Smooth muscle cell (in vitro differentiated cells): ENCODE results near the gene MYH7. TPM values are rescaled to one million over a fixed set of nuclear protein-coding genes. Genes with fewer than 3 reads are reported as not detected.

Experiments
- DNase-seq: peaks from one replicate; lab custom pipeline; 2025; ENCODE audit not compliant: unreplicated experiment; lab: John Stamatoyannopoulos, UW
- H2AFZ ChIP-seq: fragments of 200-600 bp; sonication (generic); 2 replicates; pipeline ENCODE4 v1.6.0; 2016; ENCODE audit warnings: antibody characterized with exemption, low read depth, mild to moderate bottlenecking
- H3F3A ChIP-seq: fragments of 200-600 bp; sonication (generic); 2 replicates; pipeline ENCODE4 v1.6.0; 2017; ENCODE audit warnings: antibody characterized with exemption, low read depth
- H3K27ac ChIP-seq: fragments of 200-600 bp; sonication (generic); 2 replicates; pipeline ENCODE4 v1.5.1; 2016; ENCODE audit warnings: low read depth, mild to moderate bottlenecking
- H3K27me3 ChIP-seq: fragments of 200-600 bp; sonication (generic); 2 replicates; pipeline ENCODE4 v1.6.1; 2016; ENCODE audit warnings: low read depth, mild to moderate bottlenecking
- H3K36me3 ChIP-seq: fragments of 200-600 bp; sonication (generic); 2 replicates; pipeline ENCODE4 v1.5.1; 2016; ENCODE audit warnings: low read depth
- H3K4me1 ChIP-seq: fragments of 200-600 bp; sonication (generic); 2 replicates; pipeline ENCODE4 v1.5.1; 2016; ENCODE audit warnings: low read depth
- H3K4me2 ChIP-seq: fragments of 200-600 bp; sonication (generic); 2 replicates; pipeline ENCODE4 v1.6.0; 2016; ENCODE audit warnings: mild to moderate bottlenecking
- H3K4me3 ChIP-seq: fragments of 200-600 bp; sonication (generic); 2 replicates; pipeline ENCODE4 v1.5.1; 2016; ENCODE audit warnings: mild to moderate bottlenecking
- H3K79me2 ChIP-seq: fragments of 200-600 bp; sonication (generic); 2 replicates; pipeline ENCODE4 v1.6.0; 2016; ENCODE audit warnings: low read depth, mild to moderate bottlenecking
- H3K9ac ChIP-seq: fragments of 200-600 bp; sonication (generic); 2 replicates; pipeline ENCODE4 v1.6.0; 2016; ENCODE audit warnings: low read depth
- H3K9me3 ChIP-seq: fragments of 200-600 bp; sonication (generic); replicated peaks from 2 replicates; pipeline ENCODE4 v1.5.1; 2016; ENCODE audit warnings: low read depth
- H4K20me1 ChIP-seq: fragments of 200-600 bp; sonication (generic); 2 replicates; pipeline ENCODE4 v1.6.0; 2016; ENCODE audit warnings: low read depth
- CTCF ChIP-seq: fragments of 200-600 bp; sonication (generic); IDR thresholded peaks from 2 replicates; pipeline ENCODE4 v1.5.1; 2017; ENCODE audit warnings: borderline replicate concordance, mild to moderate bottlenecking, antibody characterized with exemption; ENCODE audit not compliant: insufficient read depth, poor library complexity, severe bottlenecking
- WGBS: methylation state at CpG from one replicate; pipeline ENCODE4 v1.1.7; 2016; ENCODE audit warnings: low lambda C conversion rate; 5-methylcytosine and 5-hydroxymethylcytosine counted together
- polyA plus RNA-seq: library from polyadenylated mRNA; unstranded; fragments of >200 nt; fragmentation: Nextera tagmentation; extraction: Ambion mirVana; gene quantifications from 2 replicates; pipeline ENCODE4 v1.2.1, GENCODE V29; 2016
- total RNA-seq: library from RNA; depleted of rRNA; stranded (reverse); fragments of >200 nt; gene quantifications from 2 replicates; pipeline ENCODE4 v1.2.3, GENCODE V29; 2014

MYH7 gene
- total and polyA plus RNA-seq, 2 experiments from 2014 or later, result not detected

DNA sequence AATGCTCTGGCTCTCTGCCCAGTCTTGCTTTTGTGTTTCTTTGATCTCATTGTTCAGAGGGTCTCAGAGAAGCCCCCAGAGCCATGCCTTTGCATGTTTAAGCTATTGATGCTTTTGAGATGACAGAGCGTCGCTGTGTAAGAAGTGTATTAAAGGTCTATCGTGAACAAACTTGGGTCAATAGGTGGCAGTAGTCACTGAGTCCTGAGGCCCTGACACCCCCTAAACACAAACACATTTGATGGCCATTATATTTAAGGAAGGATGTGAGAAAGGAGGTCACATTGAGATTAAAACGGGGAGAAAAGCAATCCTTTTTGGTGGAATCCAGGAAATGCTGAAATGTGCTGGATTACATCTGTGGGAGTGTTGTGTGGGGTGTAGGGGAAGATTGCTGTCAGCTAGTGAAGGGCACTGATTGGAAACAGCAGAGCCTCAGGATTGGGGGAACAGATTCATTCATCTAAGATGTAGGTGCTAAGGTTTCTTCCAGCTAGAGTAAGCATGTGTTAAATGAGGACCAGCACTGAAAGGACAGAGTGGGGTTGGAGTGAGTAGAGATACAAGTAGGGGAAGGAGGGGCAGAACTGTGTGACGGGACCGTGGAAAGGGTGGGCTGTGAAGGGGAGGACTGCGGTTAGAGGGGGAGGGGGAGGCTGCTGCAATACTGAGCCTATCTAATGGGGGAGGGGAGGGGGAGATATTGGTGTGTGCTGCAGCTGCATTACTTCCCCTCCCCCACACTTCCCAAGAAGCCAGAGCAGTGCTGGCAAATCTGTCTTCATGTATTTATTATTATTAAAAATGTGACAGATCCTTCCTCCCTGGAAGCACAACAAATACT lies 46.7 kb upstream of the MYH7 start:
- H3K9me3 ChIP-seq, result no peaks in the 10 kb centered on the region
- H3K4me2 ChIP-seq, result no peak overlapping the region
- peaks cover 20% of the 10 kb centered on the region for H3K4me1 ChIP-seq
- H4K20me1 ChIP-seq, result peaks cover 42% of the 10 kb centered on the region
- no peaks in the 10 kb centered on the region for H3K27me3 ChIP-seq
- H3F3A ChIP-seq, result no peaks in the 10 kb centered on the region
- no peak for DNase-seq
- H3K27ac ChIP-seq, result no peak overlapping the region
- no peak overlapping the region for H2AFZ ChIP-seq
- H3K9ac ChIP-seq, result no peak overlapping the region
- no peak for TF ChIP-seq CTCF
- WGBS, result 50% methylated on average over 7 of the region's 7 CpGs
- H3K4me3 ChIP-seq, result no peak overlapping the region
- no peaks in the 10 kb centered on the region for H3K79me2 ChIP-seq
- no peaks in the 10 kb centered on the region for H3K36me3 ChIP-seq

- Histone ChIP-seq H2AFZ (no peak overlapping the region), H3K79me2 (no peaks in the 10 kb centered on the region), H3K9me3 (no peaks in the 10 kb centered on the region), H3K4me3 (no peak overlapping the region), H3K27me3 (no peaks in the 10 kb centered on the region), H3K27ac (no peak overlapping the region), H3K4me1 (peaks cover 20% of the 10 kb centered on the region), H3K36me3 (no peaks in the 10 kb centered on the region), H3K9ac (no peak overlapping the region), H3K4me2 (no peak overlapping the region), H3F3A (no peaks in the 10 kb centered on the region), H4K20me1 (peaks cover 42% of the 10 kb centered on the region)
- TF ChIP-seq CTCF, result no peak
- 63% methylated on average over 3 of the region's 3 CpGs for WGBS
- DNase-seq, result no peak
Observed at GRCh38 chr14:23481362-23481970, 46.0 kb upstream of the MYH7 start.

DNA sequence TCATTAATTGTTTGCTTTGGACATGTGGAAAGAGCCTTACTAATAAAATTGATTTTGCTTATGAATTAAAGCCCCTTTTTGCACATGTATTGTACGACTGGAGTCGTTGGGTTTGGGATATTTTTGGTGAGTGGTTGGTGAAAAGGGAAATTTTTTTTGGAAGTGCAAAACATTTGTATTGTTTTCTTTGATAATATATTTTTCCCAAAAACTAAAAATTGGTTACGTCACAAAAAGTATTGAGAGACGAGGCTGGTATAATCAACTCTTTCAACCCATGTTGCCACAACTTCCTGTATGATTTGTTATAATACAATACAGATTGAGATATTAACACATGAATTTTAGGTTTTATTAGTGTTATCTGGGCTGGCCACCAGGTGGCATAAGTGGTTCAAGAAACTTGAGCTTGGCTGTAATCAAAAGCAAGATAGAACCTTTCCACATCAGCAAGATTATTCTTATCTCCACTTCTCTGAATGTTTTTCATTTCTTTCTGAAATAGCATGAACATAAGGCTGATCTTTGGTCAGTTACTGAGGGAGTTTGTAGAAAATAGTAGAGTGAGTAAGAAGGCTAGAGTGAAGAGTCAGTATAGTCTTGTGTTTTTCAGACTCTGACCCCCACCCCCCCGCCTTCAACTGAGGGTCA lies 42.8 kb upstream of the MYH7 start:
- Histone ChIP-seq H3K4me2 (no peak overlapping the region), H3K27me3 (no peaks in the 10 kb centered on the region), H3K79me2 (no peaks in the 10 kb centered on the region), H4K20me1 (peaks cover 40% of the 10 kb centered on the region), H2AFZ (no peak overlapping the region), H3K36me3 (peaks cover 12% of the 10 kb centered on the region), H3K4me3 (no peak overlapping the region), H3K4me1 (peaks cover 3% of the 10 kb centered on the region), H3F3A (no peaks in the 10 kb centered on the region), H3K9me3 (no peaks in the 10 kb centered on the region), H3K9ac (no peak overlapping the region), H3K27ac (no peak overlapping the region)
- DNase-seq, result no peak
- WGBS, result 50% methylated on average over 5 of the region's 5 CpGs
- peak; percentile 84 for TF ChIP-seq CTCF
